NOMO-1 (cell line): ENCODE measurements around the gene SPANXN4.

ENCODE experiments used
- DNase-seq, 2 experiments: peaks; one replicate each; lab custom pipeline; 2025; ENCODE audit not compliant: unreplicated experiment in 2 of 2; lab: John Stamatoyannopoulos, UW

Gene SPANXN4

GRCh38 chrX:143025628-143026027 lies at the start of gene SPANXN4:
SPANXN4 (plus strand) TSS chrX:143025928; CDS start chrX:143026015, 87 bp downstream.
- no peak for DNase-seq

- DNase-seq: peak; percentile 20 to 73
Observed at GRCh38 chrX:142977128-142977914, 48.4 kb upstream of the SPANXN4 start.

GRCh38 chrX:142978130-142978684 lies 47.5 kb upstream of the SPANXN4 start:
- peak; percentile 10 to 18 for DNase-seq

- DNase-seq: no peak
Observed at GRCh38 chrX:142982679-142983078, 43.0 kb upstream of the SPANXN4 start.

GRCh38 chrX:142994988-142995387 lies 30.7 kb upstream of the SPANXN4 start:
- no peak for DNase-seq

GRCh38 chrX:142998447-142999198 lies 27.1 kb upstream of the SPANXN4 start:
- DNase-seq: peak; percentile 52 to 78

GRCh38 chrX:142999199-142999701 lies 26.5 kb upstream of the SPANXN4 start:
- peak in 1 of 2 experiments; percentile 57 for DNase-seq

GRCh38 chrX:143002206-143002605 lies 23.5 kb upstream of the SPANXN4 start:
- DNase-seq: no peak

- no peak for DNase-seq
Observed at GRCh38 chrX:143017272-143017671, 8.5 kb upstream of the SPANXN4 start.

GRCh38 chrX:143027275-143027674 lies 1.5 kb downstream of the SPANXN4 start:
- no peak for DNase-seq

GRCh38 chrX:143047511-143047910 lies 21.8 kb downstream of the SPANXN4 start:
- DNase-seq: no peak

- no peak for DNase-seq
Observed at GRCh38 chrX:143058120-143058519, 32.4 kb downstream of the SPANXN4 start.

- no peak for DNase-seq
Observed at GRCh38 chrX:143081231-143081630, 55.5 kb downstream of the SPANXN4 start.

- DNase-seq: no peak
Observed at GRCh38 chrX:143082537-143082936, 56.8 kb downstream of the SPANXN4 start.
